ENCODE results near the gene CD300LD.

The CD300LD gene

GRCh38 chr17:74619077-74619673, 27.1 kb upstream of the CD300LD start:
- H3K4me1 ChIP-seq: no peaks in the 10 kb centered on the region
- no peak overlapping the region for H3K9ac ChIP-seq
- H3K9me3 ChIP-seq (ENCODE audit: control insufficient read depth, low read length): no peaks in the 10 kb centered on the region
- H3K4me2 ChIP-seq (ENCODE audit: low read length): no peak overlapping the region
- no peak overlapping the region for H3K4me3 ChIP-seq (ENCODE audit: low read depth, low read length)
- H3K79me2 ChIP-seq: no peaks in the 10 kb centered on the region
- no peaks in the 10 kb centered on the region for H3K27me3 ChIP-seq (ENCODE audit: control insufficient read depth, insufficient read depth, low read length)
- no peak overlapping the region for H2AFZ ChIP-seq
- no peak overlapping the region for H3K27ac ChIP-seq
- no peaks in the 10 kb centered on the region for H3K36me3 ChIP-seq (ENCODE audit: control insufficient read depth, insufficient read depth, low read length)
- TF ChIP-seq CTCF (IDR thresholded peaks at IDR 0.05): no peak

- no peak for TF ChIP-seq CTCF (IDR thresholded peaks at IDR 0.05)
- Histone ChIP-seq H2AFZ (no peak overlapping the region), H3K27me3 (ENCODE audit: control insufficient read depth, insufficient read depth, low read length) (no peaks in the 10 kb centered on the region), H3K9me3 (ENCODE audit: control insufficient read depth, low read length) (no peaks in the 10 kb centered on the region), H3K4me3 (ENCODE audit: low read depth, low read length) (no peak overlapping the region), H3K79me2 (no peaks in the 10 kb centered on the region), H3K27ac (no peak overlapping the region), H3K4me2 (ENCODE audit: low read length) (no peak overlapping the region), H3K36me3 (ENCODE audit: control insufficient read depth, insufficient read depth, low read length) (no peaks in the 10 kb centered on the region), H3K9ac (no peak overlapping the region), H3K4me1 (no peaks in the 10 kb centered on the region)
These were observed 26.4 kb upstream of the CD300LD start for GRCh38 chr17:74618451-74618850.

- TF ChIP-seq CTCF (IDR thresholded peaks at IDR 0.05): no peak
- H3K27me3 ChIP-seq (ENCODE audit: control insufficient read depth, insufficient read depth, low read length): no peaks in the 10 kb centered on the region
These were observed 24.6 kb upstream of the CD300LD start for GRCh38 chr17:74616696-74617095.

GRCh38 chr17:74612046-74612445, 20.0 kb upstream of the CD300LD start:
- Histone ChIP-seq H3K36me3 (ENCODE audit: control insufficient read depth, insufficient read depth, low read length) (no peaks in the 10 kb centered on the region), H3K4me1 (no peaks in the 10 kb centered on the region), H3K4me2 (ENCODE audit: low read length) (no peak overlapping the region), H3K27ac (no peak overlapping the region), H2AFZ (no peak overlapping the region), H3K9me3 (ENCODE audit: control insufficient read depth, low read length) (no peaks in the 10 kb centered on the region), H3K4me3 (ENCODE audit: low read depth, low read length) (no peak overlapping the region), H3K9ac (no peak overlapping the region), H3K27me3 (ENCODE audit: control insufficient read depth, insufficient read depth, low read length) (no peaks in the 10 kb centered on the region), H3K79me2 (no peaks in the 10 kb centered on the region)
- TF ChIP-seq CTCF (IDR thresholded peaks at IDR 0.05): no peak

More at GRCh38 chr17:74616696-74617095, 24.6 kb upstream of the CD300LD start:
- H3K9me3 ChIP-seq (ENCODE audit: control insufficient read depth, low read length): no peaks in the 10 kb centered on the region
- no peak overlapping the region for H3K27ac ChIP-seq
- no peak overlapping the region for H2AFZ ChIP-seq
- no peaks in the 10 kb centered on the region for H3K4me1 ChIP-seq
- no peak overlapping the region for H3K4me3 ChIP-seq (ENCODE audit: low read depth, low read length)
- H3K79me2 ChIP-seq: no peaks in the 10 kb centered on the region
- H3K4me2 ChIP-seq (ENCODE audit: low read length): no peak overlapping the region
- no peak overlapping the region for H3K9ac ChIP-seq
- no peaks in the 10 kb centered on the region for H3K36me3 ChIP-seq (ENCODE audit: control insufficient read depth, insufficient read depth, low read length)

GRCh38 chr17:74610108-74610507, 18.0 kb upstream of the CD300LD start:
- no peaks in the 10 kb centered on the region for H3K4me1 ChIP-seq
- no peak overlapping the region for H3K4me3 ChIP-seq (ENCODE audit: low read depth, low read length)
- H2AFZ ChIP-seq: no peak overlapping the region
- H3K27ac ChIP-seq: no peak overlapping the region
- H3K79me2 ChIP-seq: no peaks in the 10 kb centered on the region
- H3K9ac ChIP-seq: no peak overlapping the region
- no peaks in the 10 kb centered on the region for H3K9me3 ChIP-seq (ENCODE audit: control insufficient read depth, low read length)
- no peaks in the 10 kb centered on the region for H3K27me3 ChIP-seq (ENCODE audit: control insufficient read depth, insufficient read depth, low read length)
- no peak for TF ChIP-seq CTCF (IDR thresholded peaks at IDR 0.05)
- H3K4me2 ChIP-seq (ENCODE audit: low read length): no peak overlapping the region
- H3K36me3 ChIP-seq (ENCODE audit: control insufficient read depth, insufficient read depth, low read length): no peaks in the 10 kb centered on the region

Data from parathyroid adenoma (tissue), 2 donors.